ENCODE measurements around the gene SENP3.

DNA sequence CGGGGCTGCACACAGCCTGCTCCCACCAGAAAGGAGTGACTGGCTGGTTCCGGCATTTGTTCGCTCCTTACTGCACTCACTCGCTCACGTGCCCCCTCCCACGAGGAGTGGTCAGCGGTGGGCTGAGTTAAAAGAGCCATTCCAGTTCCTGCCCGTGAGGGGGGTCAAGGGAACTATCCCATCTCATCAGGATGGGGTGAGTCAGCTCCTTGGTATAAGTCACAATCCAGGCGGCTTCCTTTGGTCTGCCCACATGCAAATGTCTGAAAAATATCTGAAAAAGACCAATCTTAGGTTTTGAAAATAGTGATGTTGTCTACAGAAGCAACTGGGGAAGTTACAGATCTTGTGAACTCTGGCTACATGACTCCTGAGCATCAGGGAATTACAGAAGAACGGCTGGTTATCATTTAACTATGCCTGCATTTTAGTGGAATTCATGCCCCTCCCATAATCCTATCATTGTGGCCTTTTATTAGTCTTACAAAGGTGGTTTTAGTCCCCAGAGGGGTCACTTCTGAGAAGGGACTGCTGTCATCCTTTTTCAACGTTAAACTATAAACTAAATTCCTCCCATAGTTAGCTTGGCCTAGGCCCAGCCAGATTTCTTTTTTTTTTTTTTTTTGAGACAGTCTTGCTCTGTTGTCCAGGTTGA lies 22.7 kb upstream of the SENP3 start:
- TF ChIP-seq CTCF (IDR thresholded peaks at IDR 0.05; ENCODE audit: low read length) (no peak), EZH2 (optimal IDR thresholded peaks at IDR 0.05; ENCODE audit: low read depth, low read length) (no peak), EZH2phosphoT487 (IDR thresholded peaks at IDR 0.05; ENCODE audit: low read length) (no peak)
